Measurements from ENCODE around the gene ZBTB45.
"Not testable (repeated sequence)": the region's sequence is repeated elsewhere in the genome, so short reads cannot be mapped to it uniquely, and the experiment has no call there.

The ZBTB45 gene

DNA sequence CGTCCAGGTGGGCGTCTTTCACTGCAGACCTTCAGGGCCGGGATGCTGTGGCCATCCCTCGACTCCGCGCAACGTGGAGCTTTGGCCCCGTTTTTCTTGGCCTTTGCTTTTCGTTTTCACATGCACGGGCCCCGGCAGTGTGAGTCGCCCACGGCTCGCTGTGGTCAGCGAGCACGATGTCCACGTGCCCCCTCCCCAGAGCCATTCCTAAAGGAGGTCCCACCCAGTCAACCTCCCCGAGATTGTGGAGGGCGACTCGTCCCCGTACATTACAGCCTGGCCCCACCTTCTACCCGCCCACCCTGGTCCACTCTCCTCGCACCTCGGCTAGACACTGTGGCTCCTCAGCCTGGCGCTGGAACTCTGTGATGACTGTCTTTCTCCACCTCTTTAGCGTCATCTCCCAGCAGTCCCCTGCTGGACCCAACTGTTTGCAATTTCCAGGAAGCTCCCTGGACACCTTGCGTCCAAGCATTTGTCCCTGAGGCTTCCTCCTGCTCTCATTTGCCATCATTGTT is 43.1 kb downstream of the ZBTB45 start:
- TF ChIP-seq CTCF (IDR thresholded peaks at IDR 0.05; ENCODE audit: insufficient read depth, low read depth, low read length, missing control alignments): no peak
- H3K4me3 ChIP-seq (ENCODE audit: low read length): peak overlapping the region; percentile 75
- no peak for DNase-seq (ENCODE audit: low read depth)

DNA sequence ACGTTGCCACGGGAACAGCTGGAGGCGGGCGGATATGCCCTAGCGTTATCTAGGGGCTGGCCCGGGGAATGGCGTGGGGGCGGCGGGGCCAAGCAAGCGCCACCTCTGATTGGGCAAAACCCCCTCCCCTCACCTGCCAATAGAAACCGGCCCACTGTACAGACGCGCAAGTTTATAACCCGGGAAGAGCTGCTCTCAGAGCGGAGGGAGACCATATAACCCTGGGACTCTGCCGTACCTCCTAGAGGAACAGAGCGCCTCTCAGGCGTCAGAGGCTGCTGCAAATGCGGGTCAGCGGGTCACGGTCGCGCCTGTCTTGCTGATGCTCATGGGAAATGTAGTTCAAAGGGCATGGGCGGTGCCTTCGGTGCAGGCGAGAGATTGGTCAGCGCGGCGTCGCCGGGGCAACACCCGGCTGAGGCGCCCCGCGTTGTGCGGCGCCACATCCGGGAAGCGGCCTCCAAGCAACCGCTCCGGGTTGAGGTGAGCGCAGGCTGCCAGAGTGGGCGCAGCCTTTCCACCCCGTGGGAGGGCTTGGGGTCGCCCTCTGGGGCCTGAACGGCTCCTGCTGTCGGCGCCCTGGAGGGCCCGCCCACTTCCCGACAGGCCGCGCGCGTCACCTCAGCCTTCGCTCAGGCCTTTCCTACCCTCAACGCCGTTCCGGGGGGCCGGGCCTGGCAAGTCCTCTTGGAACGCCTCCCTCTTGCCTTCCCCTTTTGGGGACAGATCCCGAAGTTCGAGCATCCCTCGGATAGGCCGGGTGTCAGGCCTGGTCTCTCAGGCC is 43.7 kb downstream of the ZBTB45 start, which contains the start of gene ZNF446:
TSS of gene ZNF446 (plus strand) at position 639 of the 784 bp plus-strand sequence. CDS start 867 bp downstream, outside the sequence.
- peak within 1 kb of the TSS; percentile 75 for H3K4me3 ChIP-seq (ENCODE audit: low read length)
- no peak for TF ChIP-seq CTCF (IDR thresholded peaks at IDR 0.05; ENCODE audit: insufficient read depth, low read depth, low read length, missing control alignments)
- peak; percentile 98 for DNase-seq (ENCODE audit: low read depth)

- DNase-seq (ENCODE audit: low read depth): no peak
- TF ChIP-seq CTCF (IDR thresholded peaks at IDR 0.05; ENCODE audit: insufficient read depth, low read depth, low read length, missing control alignments): no peak
- peak overlapping the region; percentile 75 for H3K4me3 ChIP-seq (ENCODE audit: low read length)
Measured at GRCh38 chr19:58474997-58475713, 44.5 kb downstream of the ZBTB45 start.

- H3K4me3 ChIP-seq (ENCODE audit: low read length): no peak overlapping the region
- no peak for DNase-seq (ENCODE audit: low read depth)
- TF ChIP-seq CTCF (IDR thresholded peaks at IDR 0.05; ENCODE audit: insufficient read depth, low read depth, low read length, missing control alignments): no peak
Measured at GRCh38 chr19:58474291-58474996, 45.2 kb downstream of the ZBTB45 start.

DNA sequence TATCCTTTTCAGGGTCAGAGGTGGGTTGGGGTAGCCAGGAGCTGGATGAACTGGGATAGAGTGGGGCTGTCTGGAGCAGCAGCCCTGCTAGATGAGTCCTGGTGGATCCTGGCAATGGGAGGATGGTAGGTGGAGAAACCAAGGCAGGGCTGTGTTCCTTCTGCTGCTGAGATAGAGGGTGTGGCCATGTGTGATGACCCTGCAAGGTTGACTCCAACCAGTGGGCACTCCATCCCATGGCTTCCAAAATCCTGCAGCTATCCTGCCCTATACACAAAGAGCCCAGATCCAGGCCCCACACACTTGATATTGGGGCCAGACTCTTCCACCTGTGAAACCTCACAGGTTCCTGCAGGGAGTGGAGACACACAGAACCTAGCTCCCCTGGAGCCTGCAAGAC is 45.8 kb downstream of the ZBTB45 start:
- DNase-seq (ENCODE audit: low read depth): no peak
- no peak for TF ChIP-seq CTCF (IDR thresholded peaks at IDR 0.05; ENCODE audit: insufficient read depth, low read depth, low read length, missing control alignments)
- no peak overlapping the region for H3K4me3 ChIP-seq (ENCODE audit: low read length)

DNA sequence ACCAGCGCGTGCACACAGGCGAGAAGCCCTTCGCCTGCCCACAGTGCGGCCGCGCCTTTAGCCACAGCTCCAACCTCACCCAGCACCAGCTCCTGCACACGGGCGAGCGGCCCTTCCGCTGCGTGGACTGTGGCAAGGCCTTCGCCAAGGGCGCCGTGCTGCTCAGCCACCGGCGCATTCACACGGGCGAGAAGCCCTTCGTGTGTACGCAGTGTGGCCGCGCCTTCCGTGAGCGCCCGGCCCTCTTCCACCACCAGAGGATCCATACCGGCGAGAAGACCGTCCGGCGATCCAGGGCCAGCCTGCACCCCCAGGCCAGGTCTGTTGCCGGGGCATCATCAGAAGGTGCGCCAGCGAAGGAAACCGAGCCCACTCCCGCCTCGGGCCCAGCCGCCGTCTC is 47.9 kb downstream of the ZBTB45 start:
- H3K4me3 ChIP-seq (ENCODE audit: low read length): no peak overlapping the region
- no peak for TF ChIP-seq CTCF (IDR thresholded peaks at IDR 0.05; ENCODE audit: insufficient read depth, low read depth, low read length, missing control alignments)
- no peak for DNase-seq (ENCODE audit: low read depth)

- not testable (repeated sequence) for H3K4me3 ChIP-seq (ENCODE audit: low read length)
Measured at GRCh38 chr19:58470837-58471543, 48.6 kb downstream of the ZBTB45 start.

More at GRCh38 chr19:58470837-58471543, 48.6 kb downstream of the ZBTB45 start:
- not testable (repeated sequence) for DNase-seq (ENCODE audit: low read depth)
